ENCODE results near the gene DAAM2. TPM values are rescaled to one million over a fixed set of nuclear protein-coding genes. Genes with fewer than 3 reads are reported as not detected.

Gene DAAM2
- total and polyA plus RNA-seq, 2 experiments from 2014 or later: 1.8 to 5.6 TPM

GRCh38 chr6:39855356-39855995, 63.3 kb downstream of the DAAM2 start:
- H4K20me1 ChIP-seq (ENCODE audit: insufficient read depth): no peaks in the 10 kb centered on the region
- 0 out of 2 replicates have a peak, but pooled peaks cover 7% of the 10 kb centered on the region for H3K4me1 ChIP-seq (ENCODE audit: insufficient read depth)
- no peaks in the 10 kb centered on the region for H3K79me2 ChIP-seq (ENCODE audit: insufficient read depth)
- H3F3A ChIP-seq (ENCODE audit: insufficient read depth): no peaks in the 10 kb centered on the region
- TF ChIP-seq EZH2phosphoT487 (IDR thresholded peaks at IDR 0.05; ENCODE audit: insufficient read depth, low read depth): no peak
- no peak for TF ChIP-seq EZH2 (IDR thresholded peaks at IDR 0.05; ENCODE audit: insufficient read depth, poor library complexity, severe bottlenecking)
- no peaks in the 10 kb centered on the region for H3K9me3 ChIP-seq (ENCODE audit: low read depth)
- H3K4me2 ChIP-seq (ENCODE audit: unreplicated experiment): no peak overlapping the region
- no peaks in the 10 kb centered on the region for H3K36me3 ChIP-seq (ENCODE audit: low read depth)
- no peak overlapping the region for H3K27ac ChIP-seq
- no peak overlapping the region for H3K4me3 ChIP-seq
- H3K9ac ChIP-seq: no peak overlapping the region
- H2AFZ ChIP-seq: no peak overlapping the region
- no peaks in the 10 kb centered on the region for H3K9me2 ChIP-seq (ENCODE audit: insufficient read depth)
- 70 to 77% methylated on average over 7 of the region's 7 CpGs for WGBS, 2 experiments (ENCODE audit: low coverage in 1 of 2, low lambda C conversion rate in 2 of 2, missing lambda C conversion rate in 2 of 2)
- in situ Hi-C loops (cut with MboI): no loop called here
- peak; percentile 34 for DNase-seq
- H3K27me3 ChIP-seq (replicated peaks; ENCODE audit: insufficient read depth): no peaks in the 10 kb centered on the region

GRCh38 chr6:39859025-39859424, 66.8 kb downstream of the DAAM2 start:
- H3K9me2 ChIP-seq (ENCODE audit: insufficient read depth): no peaks in the 10 kb centered on the region
- H3K4me3 ChIP-seq: no peak overlapping the region
- no peaks in the 10 kb centered on the region for H3K36me3 ChIP-seq (ENCODE audit: low read depth)
- no peaks in the 10 kb centered on the region for H4K20me1 ChIP-seq (ENCODE audit: insufficient read depth)
- in situ Hi-C loops (cut with MboI): no loop called here
- TF ChIP-seq EZH2phosphoT487 (IDR thresholded peaks at IDR 0.05; ENCODE audit: insufficient read depth, low read depth) (no peak), EZH2 (IDR thresholded peaks at IDR 0.05; ENCODE audit: insufficient read depth, poor library complexity, severe bottlenecking) (no peak)
- no peak overlapping the region for H3K9ac ChIP-seq
- no peak overlapping the region for H3K27ac ChIP-seq
- H3K9me3 ChIP-seq (ENCODE audit: low read depth): no peaks in the 10 kb centered on the region
- no peak for DNase-seq
- 0 out of 2 replicates have a peak, but pooled peaks cover 7% of the 10 kb centered on the region for H3K4me1 ChIP-seq (ENCODE audit: insufficient read depth)
- H3K79me2 ChIP-seq (ENCODE audit: insufficient read depth): no peaks in the 10 kb centered on the region
- no peak overlapping the region for H3K4me2 ChIP-seq (ENCODE audit: unreplicated experiment)
- no peaks in the 10 kb centered on the region for H3K27me3 ChIP-seq (replicated peaks; ENCODE audit: insufficient read depth)
- no peak overlapping the region for H2AFZ ChIP-seq
- WGBS, 2 experiments (ENCODE audit: low coverage in 1 of 2, low lambda C conversion rate in 2 of 2, missing lambda C conversion rate in 2 of 2): 92% methylated on average over 2 of the region's 2 CpGs
- H3F3A ChIP-seq (ENCODE audit: insufficient read depth): no peaks in the 10 kb centered on the region

- Histone ChIP-seq H3K36me3 (ENCODE audit: low read depth) (no peaks in the 10 kb centered on the region), H3K27me3 (replicated peaks; ENCODE audit: insufficient read depth) (no peaks in the 10 kb centered on the region), H3K79me2 (ENCODE audit: insufficient read depth) (no peaks in the 10 kb centered on the region), H3K4me2 (ENCODE audit: unreplicated experiment) (no peak overlapping the region), H3K27ac (no peak overlapping the region), H3K4me1 (ENCODE audit: insufficient read depth) (no peaks in the 10 kb centered on the region), H3K9me2 (ENCODE audit: insufficient read depth) (no peaks in the 10 kb centered on the region), H3K4me3 (no peak overlapping the region), H3K9me3 (ENCODE audit: low read depth) (no peaks in the 10 kb centered on the region), H4K20me1 (ENCODE audit: insufficient read depth) (no peaks in the 10 kb centered on the region), H3K9ac (no peak overlapping the region), H3F3A (ENCODE audit: insufficient read depth) (no peaks in the 10 kb centered on the region), H2AFZ (no peak overlapping the region)
- DNase-seq: no peak
- in situ Hi-C loops (cut with MboI): no loop called here
- WGBS, 2 experiments (ENCODE audit: low coverage in 1 of 2, low lambda C conversion rate in 2 of 2, missing lambda C conversion rate in 2 of 2): 85 to 89% methylated on average over 3 of the region's 3 CpGs
- no peak for TF ChIP-seq EZH2 (IDR thresholded peaks at IDR 0.05; ENCODE audit: insufficient read depth, poor library complexity, severe bottlenecking)
- no peak for TF ChIP-seq EZH2phosphoT487 (IDR thresholded peaks at IDR 0.05; ENCODE audit: insufficient read depth, low read depth)
Measured at GRCh38 chr6:39861663-39862062, 69.5 kb downstream of the DAAM2 start.

GRCh38 chr6:39865011-39865888, 73.1 kb downstream of the DAAM2 start:
- H3K4me3 ChIP-seq: no peak overlapping the region
- TF ChIP-seq EZH2phosphoT487 (IDR thresholded peaks at IDR 0.05; ENCODE audit: insufficient read depth, low read depth) (no peak), EZH2 (IDR thresholded peaks at IDR 0.05; ENCODE audit: insufficient read depth, poor library complexity, severe bottlenecking) (no peak)
- no peaks in the 10 kb centered on the region for H3K27me3 ChIP-seq (replicated peaks; ENCODE audit: insufficient read depth)
- no peak overlapping the region for H3K4me2 ChIP-seq (ENCODE audit: unreplicated experiment)
- H3K79me2 ChIP-seq (ENCODE audit: insufficient read depth): no peaks in the 10 kb centered on the region
- H3K9me2 ChIP-seq (ENCODE audit: insufficient read depth): no peaks in the 10 kb centered on the region
- H3K9ac ChIP-seq: no peak overlapping the region
- no peaks in the 10 kb centered on the region for H3K36me3 ChIP-seq (ENCODE audit: low read depth)
- in situ Hi-C loops (cut with MboI): no loop called here
- H3K9me3 ChIP-seq (ENCODE audit: low read depth): no peaks in the 10 kb centered on the region
- 52 to 53% methylated on average over 15 of the region's 15 CpGs for WGBS, 2 experiments (ENCODE audit: low coverage in 1 of 2, low lambda C conversion rate in 2 of 2, missing lambda C conversion rate in 2 of 2)
- H3K4me1 ChIP-seq (ENCODE audit: insufficient read depth): no peaks in the 10 kb centered on the region
- H4K20me1 ChIP-seq (ENCODE audit: insufficient read depth): no peaks in the 10 kb centered on the region
- no peak overlapping the region for H2AFZ ChIP-seq
- H3K27ac ChIP-seq: no peak overlapping the region
- no peaks in the 10 kb centered on the region for H3F3A ChIP-seq (ENCODE audit: insufficient read depth)
- peak; percentile 68 for DNase-seq

All from GM23248 (cell line).